ENCODE measurements around the gene PPIB. TPM values are rescaled to one million over a fixed set of nuclear protein-coding genes. Genes with fewer than 3 reads are reported as not detected.

PPIB gene
- total RNA-seq, 1 experiment from 2014 or later: 410 TPM

- Histone ChIP-seq H4K20me1 (ENCODE audit: low read length) (0 out of 2 replicates have a peak, but pooled peaks cover 19% of the 10 kb centered on the region), H3K27ac (ENCODE audit: low read length) (no peak overlapping the region), H3K4me1 (ENCODE audit: insufficient read depth, low read length) (no peaks in the 10 kb centered on the region), H3K9me2 (replicated peaks; ENCODE audit: low read length) (no peaks in the 10 kb centered on the region), H2AFZ (ENCODE audit: low read length) (no peak overlapping the region), H3K9ac (ENCODE audit: low read length) (no peak overlapping the region), H3K79me2 (ENCODE audit: low read length) (peaks cover 34% of the 10 kb centered on the region), H3K36me3 (ENCODE audit: low read depth, low read length) (peaks cover 31% of the 10 kb centered on the region), H3K4me3 (ENCODE audit: low read length) (no peak overlapping the region), H3K9me3 (ENCODE audit: low read length) (no peaks in the 10 kb centered on the region), H3K27me3 (ENCODE audit: low read length) (no peaks in the 10 kb centered on the region), H3K4me2 (ENCODE audit: low read length) (no peak overlapping the region), H3F3A (ENCODE audit: low read length, unreplicated experiment) (no peaks in the 10 kb centered on the region)
- no peak for TF ChIP-seq EZH2 (IDR thresholded peaks at IDR 0.05; ENCODE audit: low read length, unreplicated experiment)
- TF ChIP-seq EZH2phosphoT487 (IDR thresholded peaks at IDR 0.05; ENCODE audit: borderline replicate concordance, low read length): no peak
- no peak for TF ChIP-seq CTCF (conservative IDR thresholded peaks at IDR 0.05; ENCODE audit: low read depth, low read length)
- ChIA-PET POLR2A (ENCODE audit: unreplicated experiment) (no interaction called here), CTCF (no interaction called here)
- BruUV-seq (replicated peaks): no TSS peak
- no peak for ATAC-seq
- intact Hi-C loops (cut with micrococcal nuclease): no loop called here
- DNase-seq: no peak
Measured at GRCh38 chr15:64157599-64158125, 5.2 kb downstream of the PPIB start.

GRCh38 chr15:64156652-64157331, 6.0 kb downstream of the PPIB start:
- H3K36me3 ChIP-seq (ENCODE audit: low read depth, low read length): peaks cover 31% of the 10 kb centered on the region
- 0 out of 2 replicates have a peak, but pooled peaks cover 16% of the 10 kb centered on the region for H4K20me1 ChIP-seq (ENCODE audit: low read length)
- ATAC-seq (no peak), DNase-seq (no peak)
- H3K4me1 ChIP-seq (ENCODE audit: insufficient read depth, low read length): no peaks in the 10 kb centered on the region
- H3K9me2 ChIP-seq (replicated peaks; ENCODE audit: low read length): no peaks in the 10 kb centered on the region
- no peak overlapping the region for H2AFZ ChIP-seq (ENCODE audit: low read length)
- H3K27me3 ChIP-seq (ENCODE audit: low read length): peaks cover 9% of the 10 kb centered on the region
- BruUV-seq (replicated peaks): no TSS peak
- ChIA-PET CTCF (no interaction called here), POLR2A (ENCODE audit: unreplicated experiment) (no interaction called here)
- TF ChIP-seq CTCF (conservative IDR thresholded peaks at IDR 0.05; ENCODE audit: low read depth, low read length) (no peak), EZH2phosphoT487 (IDR thresholded peaks at IDR 0.05; ENCODE audit: borderline replicate concordance, low read length) (no peak)
- H3K9ac ChIP-seq (ENCODE audit: low read length): no peak overlapping the region
- H3F3A ChIP-seq (ENCODE audit: low read length, unreplicated experiment): no peaks in the 10 kb centered on the region
- H3K79me2 ChIP-seq (ENCODE audit: low read length): peaks cover 25% of the 10 kb centered on the region
- no peak overlapping the region for H3K4me2 ChIP-seq (ENCODE audit: low read length)
- intact Hi-C loops (cut with micrococcal nuclease): no loop called here
- H3K4me3 ChIP-seq (ENCODE audit: low read length): no peak overlapping the region
- H3K27ac ChIP-seq (ENCODE audit: low read length): no peak overlapping the region
- H3K9me3 ChIP-seq (ENCODE audit: low read length): no peaks in the 10 kb centered on the region

Data from PC-3 (cell line).